IPS-18a (cell line): ENCODE results near the gene SEC62.

Experiments
- H3K27ac ChIP-seq: one replicate; pipeline ENCODE4 v1.5.1; 2013; ENCODE audit warnings: low read length
- H3K27me3 ChIP-seq: one replicate; pipeline ENCODE4 v1.6.1; 2013; ENCODE audit warnings: mild to moderate bottlenecking, low read length; ENCODE audit not compliant: control insufficient read depth, insufficient read depth
- H3K36me3 ChIP-seq: one replicate; pipeline ENCODE4 v1.6.1; 2013; ENCODE audit warnings: low read depth, low read length; ENCODE audit not compliant: control insufficient read depth
- H3K4me1 ChIP-seq: one replicate; pipeline ENCODE4 v1.6.1; 2013; ENCODE audit warnings: low read depth, low read length; ENCODE audit not compliant: control insufficient read depth
- H3K4me3 ChIP-seq: one replicate; pipeline ENCODE4 v1.5.1; 2013; ENCODE audit warnings: low read length
- H3K9ac ChIP-seq: one replicate; pipeline ENCODE4 v1.6.1; 2013; ENCODE audit warnings: mild to moderate bottlenecking, low read length, moderate library complexity
- H3K9me3 ChIP-seq: one replicate; pipeline ENCODE4 v1.6.1; 2013; ENCODE audit warnings: low read depth, low read length; ENCODE audit not compliant: control insufficient read depth

Gene SEC62

GRCh38 chr3:170047133-170047404 is 80.5 kb downstream of the SEC62 start:
- Histone ChIP-seq H3K36me3 (no peaks in the 10 kb centered on the region), H3K9me3 (no peaks in the 10 kb centered on the region), H3K4me3 (no peak overlapping the region), H3K27me3 (no peaks in the 10 kb centered on the region), H3K27ac (no peak overlapping the region), H3K9ac (no peak overlapping the region), H3K4me1 (no peaks in the 10 kb centered on the region)
